NB4 (cell line): ENCODE measurements around the gene TMEM220.

Source experiments
- DNase-seq: peaks from one replicate; pipeline ENCODE4 v3.0.0; 2010; ENCODE audit warnings: low read depth
- H3K4me3 ChIP-seq: one replicate; pipeline ENCODE4 v1.5.1; 2011; ENCODE audit warnings: mild to moderate bottlenecking, low read depth, low read length, moderate library complexity
- CTCF ChIP-seq: IDR thresholded peaks from one replicate; pipeline ENCODE4 v1.5.1; 2012; ENCODE audit warnings: low read depth, low read length
- MAX ChIP-seq: IDR thresholded peaks from 2 replicates; pipeline ENCODE4 v1.6.1; 2011; ENCODE audit warnings: low read depth, low read length
- MYC ChIP-seq: IDR thresholded peaks from 2 replicates; pipeline ENCODE4 v1.6.1; 2011; ENCODE audit warnings: low read depth, low read length
- POLR2A ChIP-seq: IDR thresholded peaks from 2 replicates; pipeline ENCODE4 v1.6.1; 2011; ENCODE audit warnings: mild to moderate bottlenecking; ENCODE audit not compliant: insufficient read length; ENCODE audit errors: extremely low read depth

The TMEM220 gene

GRCh38 chr17:10751563-10751962, 21.7 kb upstream of the TMEM220 start:
- DNase-seq, result no peak
- no peak for TF ChIP-seq MYC
- TF ChIP-seq MAX, result no peak
- no peak for TF ChIP-seq POLR2A
- no peak for TF ChIP-seq CTCF
- no peak overlapping the region for H3K4me3 ChIP-seq

- TF ChIP-seq MYC, result no peak
- no peak for TF ChIP-seq MAX
- no peak for TF ChIP-seq CTCF
- DNase-seq, result no peak
These were observed 20.4 kb upstream of the TMEM220 start for GRCh38 chr17:10750210-10750609.

DNA sequence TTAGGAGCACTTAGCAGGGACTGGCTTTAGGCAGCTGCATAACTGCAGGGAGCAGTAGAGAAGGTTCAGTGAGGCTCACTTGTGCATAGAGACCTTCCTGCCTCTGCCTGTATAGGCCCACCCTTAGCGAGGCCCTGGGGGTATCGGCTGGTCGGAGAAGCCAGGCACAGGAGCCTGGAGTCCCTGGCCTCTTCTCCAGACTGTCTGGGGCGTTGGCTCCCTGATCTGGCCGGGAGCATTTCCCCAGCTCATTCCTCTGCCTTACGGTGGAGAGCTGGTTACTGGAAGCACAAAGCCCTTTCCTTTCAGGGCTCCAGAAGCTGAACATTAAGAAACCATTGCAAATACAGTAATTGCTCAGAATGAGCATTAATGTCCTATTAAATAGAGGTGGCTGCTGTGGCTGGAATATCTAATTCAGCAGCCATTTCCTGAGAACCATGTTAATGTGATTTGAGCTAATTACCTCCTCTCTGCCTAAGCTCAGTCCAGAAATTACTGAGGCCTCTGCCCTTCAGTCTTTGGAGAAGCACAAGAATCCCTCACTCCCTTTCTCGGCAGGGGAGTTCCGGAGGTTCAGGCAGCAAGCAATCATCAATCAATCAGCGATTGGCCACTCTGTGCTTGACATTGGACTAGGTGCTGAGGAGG, 18.8 kb upstream of the TMEM220 start:
- TF ChIP-seq MYC (no peak), MAX (no peak), POLR2A (no peak), CTCF (no peak)
- no peak for DNase-seq
- H3K4me3 ChIP-seq, result no peak overlapping the region

More at GRCh38 chr17:10750210-10750609, 20.4 kb upstream of the TMEM220 start:
- H3K4me3 ChIP-seq, result no peak overlapping the region

DNA sequence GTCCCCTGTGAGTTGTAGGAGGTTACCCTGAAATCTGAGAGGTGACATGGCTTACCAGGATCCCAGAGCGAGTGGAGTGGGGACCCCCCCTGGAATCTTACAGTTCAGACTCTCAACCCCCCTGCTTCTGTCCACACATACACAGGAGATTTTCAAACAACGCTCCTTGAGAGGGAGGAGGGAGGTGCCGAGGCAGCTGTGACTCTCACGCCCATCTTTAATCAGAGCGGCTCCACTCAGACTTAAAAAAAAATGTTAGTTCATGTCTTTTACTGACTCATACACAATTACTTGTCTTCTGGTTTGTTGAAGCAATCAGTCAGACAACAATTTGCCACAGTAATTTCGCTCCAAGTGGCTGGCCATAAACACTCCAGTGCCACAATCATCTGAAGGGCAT, 15.4 kb upstream of the TMEM220 start:
- no peak overlapping the region for H3K4me3 ChIP-seq
- TF ChIP-seq CTCF (no peak), MAX (no peak), POLR2A (no peak), MYC (no peak)
- no peak for DNase-seq

DNA sequence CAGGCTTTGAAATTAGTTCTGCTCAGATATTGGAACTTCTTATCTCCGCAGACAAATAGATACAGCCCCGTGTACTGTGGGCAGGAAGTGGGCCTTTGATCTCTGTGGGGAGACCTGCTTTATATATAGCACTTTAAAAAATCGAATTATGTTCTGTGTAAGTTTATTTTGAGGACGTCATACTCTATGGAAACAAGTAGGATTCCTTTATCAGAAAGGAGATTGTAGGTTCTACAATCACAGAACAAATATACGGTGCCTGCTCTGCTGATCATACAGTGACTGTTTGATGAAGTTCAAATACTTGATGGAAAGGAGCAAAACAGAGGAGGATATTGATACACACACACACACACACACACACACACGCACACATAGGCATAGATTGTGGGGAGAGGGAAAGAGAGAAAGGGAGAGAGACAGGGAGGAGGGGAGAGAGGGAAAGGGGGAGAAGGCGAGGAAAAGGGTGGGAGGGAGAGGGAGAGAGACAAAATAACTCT, 14.7 kb upstream of the TMEM220 start:
- DNase-seq, result no peak
- TF ChIP-seq MYC (no peak), CTCF (no peak), MAX (no peak), POLR2A (no peak)
- H3K4me3 ChIP-seq, result no peak overlapping the region
